NCI-H2107 (cell line): ENCODE measurements around the gene MRC2.

Source experiments
- DNase-seq: peaks from one replicate; lab custom pipeline; 2025; lab: John Stamatoyannopoulos, UW

The MRC2 gene

GRCh38 chr17:62720126-62720850 lies 92.8 kb downstream of the MRC2 start:
- DNase-seq: no peak

DNA sequence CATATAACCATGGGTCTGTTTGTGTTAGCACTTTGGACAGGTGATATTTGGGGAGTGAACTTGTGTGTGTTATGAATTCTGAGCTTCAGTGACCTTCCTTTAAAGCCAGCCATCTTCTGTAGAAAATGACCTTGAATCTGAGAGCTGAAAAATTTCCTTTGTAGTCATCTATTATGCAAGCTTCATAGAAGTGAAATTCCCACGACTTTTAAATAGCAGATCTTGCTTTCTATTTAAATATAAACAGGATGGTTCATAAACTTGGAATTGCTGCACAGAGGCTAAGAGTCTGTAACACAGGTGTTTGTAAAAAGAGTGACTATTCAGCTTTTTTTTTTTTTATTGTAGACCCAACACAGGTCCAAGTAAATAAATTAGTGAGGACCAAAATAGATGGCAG lies 95.2 kb downstream of the MRC2 start:
- DNase-seq: no peak

DNA sequence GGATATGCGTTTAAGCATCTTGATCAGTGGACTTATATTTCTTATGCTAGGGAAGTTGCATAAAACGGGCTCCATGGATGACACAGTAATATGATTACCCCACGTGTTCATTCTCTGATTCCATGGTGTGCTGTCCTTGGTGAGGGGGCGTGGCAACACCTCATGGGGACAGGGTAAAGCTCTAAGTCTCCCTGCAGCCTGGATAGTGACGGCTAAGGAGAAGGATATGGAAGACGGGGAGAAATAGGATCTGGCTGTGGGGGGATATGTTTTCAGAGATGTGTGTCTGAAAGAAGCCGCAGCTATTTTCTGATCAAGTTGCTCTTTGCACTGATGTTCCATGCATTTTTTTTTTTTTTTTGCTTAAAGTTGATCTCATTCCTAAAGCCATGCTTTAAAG lies 96.4 kb downstream of the MRC2 start:
- DNase-seq: no peak

DNA sequence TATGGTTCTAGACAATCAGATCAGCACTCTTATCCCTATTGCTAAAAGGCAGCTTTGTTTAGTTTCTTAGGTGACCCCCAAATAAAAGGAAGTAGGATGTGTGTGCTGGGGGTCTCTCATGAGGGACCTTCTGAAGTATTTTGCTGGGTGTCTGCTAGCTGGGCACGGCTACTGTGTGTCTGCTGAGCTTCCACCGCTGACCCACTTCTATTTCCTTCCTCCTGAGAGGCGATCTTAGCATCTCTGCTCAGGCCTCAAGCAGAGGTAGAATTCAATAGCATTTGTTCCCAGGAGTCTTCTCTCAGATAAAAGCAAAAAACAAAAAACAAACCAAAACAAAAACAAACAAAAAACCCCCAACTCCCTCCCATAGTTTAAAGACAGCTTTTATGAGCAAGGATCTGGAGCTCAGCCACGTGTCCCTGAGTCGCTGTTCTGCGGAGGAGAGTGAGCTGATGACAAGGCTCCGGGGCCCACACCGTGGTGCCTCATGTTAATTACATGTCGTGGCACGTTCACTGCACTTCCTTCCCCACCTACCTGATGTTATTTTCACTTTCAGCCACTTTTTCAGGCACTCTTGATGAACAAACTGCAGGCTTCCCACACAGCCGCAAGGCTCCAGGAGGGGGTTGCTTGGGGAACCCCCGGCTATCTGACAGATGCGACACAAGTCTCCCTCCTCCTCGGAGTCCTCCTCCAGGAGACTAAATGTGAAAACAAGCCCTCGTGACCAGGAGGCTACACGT lies 97.1 kb downstream of the MRC2 start:
- no peak for DNase-seq

- no peak for DNase-seq
Measured at GRCh38 chr17:62725791-62726249, 98.3 kb downstream of the MRC2 start.

GRCh38 chr17:62727916-62728672 lies 100.6 kb downstream of the MRC2 start:
- DNase-seq: no peak

GRCh38 chr17:62732125-62732524 lies 104.7 kb downstream of the MRC2 start:
- no peak for DNase-seq

- DNase-seq: no peak
Measured at GRCh38 chr17:62735044-62735651, 107.7 kb downstream of the MRC2 start.

DNA sequence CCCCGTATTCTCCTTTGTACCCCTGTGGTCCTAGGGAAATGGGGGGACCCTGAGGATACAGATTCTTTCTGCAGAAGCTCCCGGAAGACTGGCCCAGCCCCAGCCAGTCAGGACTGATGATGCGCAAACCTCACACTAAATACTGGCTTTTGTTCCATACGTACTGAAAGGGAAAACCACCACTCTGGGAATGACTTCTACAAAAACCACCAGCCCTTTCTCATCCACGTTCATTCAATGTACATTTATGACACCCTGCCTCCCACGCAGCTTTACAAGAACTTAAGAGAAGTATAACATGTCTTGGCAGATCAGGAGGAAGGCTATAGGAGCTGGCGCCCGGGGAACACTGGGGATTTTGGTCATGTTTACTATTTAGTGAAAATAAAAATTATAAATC lies 110.0 kb downstream of the MRC2 start:
- no peak for DNase-seq

GRCh38 chr17:62738281-62738680 lies 110.8 kb downstream of the MRC2 start:
- DNase-seq: no peak

DNA sequence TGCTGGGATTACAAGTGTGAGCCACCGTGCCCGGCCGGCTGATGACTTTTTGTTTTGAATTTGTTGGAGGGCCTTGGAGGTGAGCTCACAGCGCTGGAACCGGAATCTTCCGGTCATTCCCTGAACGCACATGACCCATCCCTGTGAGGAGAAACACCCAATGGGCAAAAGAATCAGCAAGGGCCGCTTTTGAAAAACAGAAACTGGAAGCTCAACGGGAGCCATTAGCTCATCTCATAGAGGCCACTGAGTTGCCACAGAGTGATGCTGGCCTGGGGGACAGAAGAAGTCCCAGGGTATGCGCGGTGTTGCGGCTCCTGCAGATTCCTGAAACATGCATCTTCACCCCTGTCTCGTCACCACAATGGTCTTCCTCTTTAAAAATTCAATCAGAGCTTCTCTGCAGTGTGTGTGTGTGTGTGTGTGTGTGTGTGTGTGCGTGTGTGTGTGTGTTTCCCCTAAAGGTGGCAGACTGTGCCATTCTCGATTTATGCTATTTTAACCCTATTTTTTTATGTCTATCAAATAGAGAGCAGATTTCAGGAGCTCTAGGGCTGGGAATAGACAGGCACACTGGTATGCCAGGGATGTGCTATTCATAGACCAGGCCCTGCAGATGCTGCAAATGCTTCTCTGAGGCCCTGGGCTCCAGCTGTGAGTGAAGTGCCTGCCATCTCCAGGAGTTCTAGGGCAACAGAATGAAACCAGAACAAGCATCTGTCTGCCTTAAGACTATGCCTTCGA lies 112.3 kb downstream of the MRC2 start:
- no peak for DNase-seq

GRCh38 chr17:62741290-62741689 lies 113.8 kb downstream of the MRC2 start:
- no peak for DNase-seq
